MG63 (cell line): ENCODE data around the gene TACC3. TPM values are rescaled to one million over a fixed set of nuclear protein-coding genes. Genes with fewer than 3 reads are reported as not detected.

Experiments
- DNase-seq: peaks from one replicate; pipeline ENCODE4 v3.0.0-alpha.2; 2020
- H3K27me3 ChIP-seq: fragments of 250-450 bp; sonication (Bioruptor Pico); 2 replicates; pipeline ENCODE4 v1.5.1; 2020; ENCODE audit warnings: mild to moderate bottlenecking, moderate library complexity
- H3K36me3 ChIP-seq: fragments of 250-450 bp; sonication (Bioruptor Pico); 2 replicates; pipeline ENCODE4 v1.5.1; 2020; ENCODE audit warnings: mild to moderate bottlenecking, moderate library complexity
- H3K4me3 ChIP-seq: fragments of 250-450 bp; sonication (Bioruptor Pico); 2 replicates; pipeline ENCODE4 v1.5.1; 2020; ENCODE audit warnings: mild to moderate bottlenecking, moderate library complexity
- H3K9me3 ChIP-seq: fragments of 250-450 bp; sonication (Bioruptor Pico); 2 replicates; pipeline ENCODE4 v1.5.1; 2020; ENCODE audit warnings: mild to moderate bottlenecking, moderate library complexity
- total RNA-seq: library from RNA; depleted of rRNA; stranded (reverse); fragments of >200 nt; shearing (Covaris generic); gene quantifications from 2 replicates; pipeline ENCODE4 v1.2.3, GENCODE V29; 2014; ENCODE audit warnings: low replicate concordance

TACC3 gene
- total RNA-seq, 1 experiment from 2014 or later = 67.1 TPM

GRCh38 chr4:1748465-1748995, 27.2 kb downstream of the TACC3 start:
- peak; percentile 52 for DNase-seq
- no peaks in the 10 kb centered on the region for H3K27me3 ChIP-seq
- no peaks in the 10 kb centered on the region for H3K9me3 ChIP-seq
- H3K36me3 ChIP-seq = no peaks in the 10 kb centered on the region
- no peak overlapping the region for H3K4me3 ChIP-seq

- no peaks in the 10 kb centered on the region for H3K36me3 ChIP-seq
Observed at GRCh38 chr4:1749370-1749769, 28.0 kb downstream of the TACC3 start.

GRCh38 chr4:1749826-1750225, 28.5 kb downstream of the TACC3 start:
- Histone ChIP-seq H3K9me3 (no peaks in the 10 kb centered on the region), H3K27me3 (no peaks in the 10 kb centered on the region), H3K4me3 (no peak overlapping the region), H3K36me3 (no peaks in the 10 kb centered on the region)
- DNase-seq = no peak

More at GRCh38 chr4:1749370-1749769, 28.0 kb downstream of the TACC3 start:
- H3K4me3 ChIP-seq = no peak overlapping the region
- H3K27me3 ChIP-seq = no peaks in the 10 kb centered on the region
- DNase-seq = no peak
- no peaks in the 10 kb centered on the region for H3K9me3 ChIP-seq

GRCh38 chr4:1750381-1751154, 29.2 kb downstream of the TACC3 start:
- H3K36me3 ChIP-seq = no peaks in the 10 kb centered on the region

GRCh38 chr4:1751155-1751918, 30.0 kb downstream of the TACC3 start:
- Histone ChIP-seq H3K9me3 (no peaks in the 10 kb centered on the region), H3K4me3 (no peak overlapping the region), H3K27me3 (no peaks in the 10 kb centered on the region), H3K36me3 (no peaks in the 10 kb centered on the region)
- DNase-seq = no peak

More at GRCh38 chr4:1750381-1751154, 29.2 kb downstream of the TACC3 start:
- Histone ChIP-seq H3K9me3 (no peaks in the 10 kb centered on the region), H3K4me3 (no peak overlapping the region), H3K27me3 (no peaks in the 10 kb centered on the region)
- no peak for DNase-seq

- Histone ChIP-seq H3K27me3 (no peaks in the 10 kb centered on the region), H3K9me3 (no peaks in the 10 kb centered on the region), H3K4me3 (no peak overlapping the region), H3K36me3 (no peaks in the 10 kb centered on the region)
- no peak for DNase-seq
Observed at GRCh38 chr4:1751919-1752283, 30.6 kb downstream of the TACC3 start.

GRCh38 chr4:1752284-1753041, 31.1 kb downstream of the TACC3 start:
- DNase-seq = no peak
- H3K9me3 ChIP-seq = no peaks in the 10 kb centered on the region
- no peak overlapping the region for H3K4me3 ChIP-seq
- no peaks in the 10 kb centered on the region for H3K36me3 ChIP-seq
- no peaks in the 10 kb centered on the region for H3K27me3 ChIP-seq

- DNase-seq = no peak
- no peak overlapping the region for H3K4me3 ChIP-seq
- no peaks in the 10 kb centered on the region for H3K9me3 ChIP-seq
- H3K27me3 ChIP-seq = no peaks in the 10 kb centered on the region
- H3K36me3 ChIP-seq = no peaks in the 10 kb centered on the region
Observed at GRCh38 chr4:1753294-1753696, 32.0 kb downstream of the TACC3 start.

GRCh38 chr4:1753697-1754311, 32.5 kb downstream of the TACC3 start:
- H3K4me3 ChIP-seq = no peak overlapping the region
- H3K36me3 ChIP-seq = no peaks in the 10 kb centered on the region
- H3K27me3 ChIP-seq = no peaks in the 10 kb centered on the region
- DNase-seq = no peak
- no peaks in the 10 kb centered on the region for H3K9me3 ChIP-seq

GRCh38 chr4:1754336-1754735, 33.0 kb downstream of the TACC3 start:
- H3K27me3 ChIP-seq = no peaks in the 10 kb centered on the region
- no peaks in the 10 kb centered on the region for H3K36me3 ChIP-seq
- H3K9me3 ChIP-seq = no peaks in the 10 kb centered on the region
- no peak for DNase-seq
- H3K4me3 ChIP-seq = no peak overlapping the region

GRCh38 chr4:1755297-1755696, 34.0 kb downstream of the TACC3 start:
- Histone ChIP-seq H3K27me3 (no peaks in the 10 kb centered on the region), H3K9me3 (no peaks in the 10 kb centered on the region), H3K4me3 (no peak overlapping the region), H3K36me3 (no peaks in the 10 kb centered on the region)
- no peak for DNase-seq

- no peak for DNase-seq
- Histone ChIP-seq H3K36me3 (no peaks in the 10 kb centered on the region), H3K9me3 (no peaks in the 10 kb centered on the region), H3K27me3 (no peaks in the 10 kb centered on the region), H3K4me3 (no peak overlapping the region)
Observed at GRCh38 chr4:1756079-1756478, 34.8 kb downstream of the TACC3 start.

GRCh38 chr4:1756893-1757779, 35.8 kb downstream of the TACC3 start:
- H3K9me3 ChIP-seq = no peaks in the 10 kb centered on the region
- no peak for DNase-seq
- no peak overlapping the region for H3K4me3 ChIP-seq
- H3K27me3 ChIP-seq = no peaks in the 10 kb centered on the region
- H3K36me3 ChIP-seq = no peaks in the 10 kb centered on the region

GRCh38 chr4:1757836-1758235, 36.5 kb downstream of the TACC3 start:
- Histone ChIP-seq H3K27me3 (no peaks in the 10 kb centered on the region), H3K9me3 (no peaks in the 10 kb centered on the region), H3K36me3 (no peaks in the 10 kb centered on the region), H3K4me3 (no peak overlapping the region)
- DNase-seq = no peak

GRCh38 chr4:1758306-1759121, 37.2 kb downstream of the TACC3 start:
- H3K27me3 ChIP-seq = no peaks in the 10 kb centered on the region
- no peak for DNase-seq
- H3K36me3 ChIP-seq = no peaks in the 10 kb centered on the region
- no peak overlapping the region for H3K4me3 ChIP-seq
- no peaks in the 10 kb centered on the region for H3K9me3 ChIP-seq
